GM18517 (cell line): Measurements from ENCODE around the gene MYL10.
"Not testable (repeated sequence)": the region's sequence is repeated elsewhere in the genome, so short reads cannot be mapped to it uniquely, and the experiment has no call there.

Experiments used
- ATAC-seq: cut with Tn5 transposase; IDR thresholded peaks from one replicate; pipeline ENCODE4 v1.9.1; 2021; ENCODE audit warnings: mild to moderate bottlenecking, moderate library complexity; ENCODE audit not compliant: unreplicated experiment

The MYL10 gene

DNA sequence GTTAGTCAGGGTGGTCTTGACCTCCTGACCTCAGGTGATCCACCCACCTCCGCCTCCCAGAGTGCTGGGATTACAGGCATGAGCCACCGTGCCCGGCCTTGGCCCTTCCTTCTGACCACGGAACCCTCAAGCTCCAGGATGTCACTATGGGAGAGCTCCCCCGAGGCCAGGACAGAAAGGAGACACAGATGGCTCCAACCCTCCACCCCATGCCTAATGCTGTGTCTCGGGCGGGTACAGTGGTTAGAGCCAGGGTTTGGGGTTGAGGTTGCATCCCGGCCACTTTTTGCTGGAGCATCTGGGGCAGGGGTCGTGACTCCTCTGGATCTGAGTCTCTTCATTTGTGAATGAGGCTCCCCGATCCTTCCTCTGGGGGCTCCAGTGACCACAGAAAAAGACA lies 8.1 kb downstream of the MYL10 start:
- no peak for ATAC-seq

DNA sequence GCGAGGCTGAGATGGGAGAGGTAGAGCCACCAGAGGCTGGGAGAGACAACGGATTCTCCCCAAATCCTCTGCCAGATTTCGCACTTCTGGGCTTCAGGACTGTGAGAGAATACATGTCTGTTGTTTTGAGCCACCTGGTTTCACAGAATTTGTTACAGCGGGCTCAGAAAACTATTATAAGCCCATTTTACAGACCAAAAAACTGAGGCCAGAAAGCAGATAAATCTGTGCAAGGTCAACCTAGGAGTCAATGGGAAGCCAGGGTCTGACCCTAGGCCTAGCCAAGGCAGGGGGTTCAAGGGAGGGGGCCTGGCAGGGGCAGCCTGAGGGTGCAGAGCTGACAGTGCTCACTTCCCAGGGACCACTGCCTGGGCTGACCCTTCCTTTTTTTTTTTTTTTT lies 8.7 kb downstream of the MYL10 start:
- no peak for ATAC-seq

DNA sequence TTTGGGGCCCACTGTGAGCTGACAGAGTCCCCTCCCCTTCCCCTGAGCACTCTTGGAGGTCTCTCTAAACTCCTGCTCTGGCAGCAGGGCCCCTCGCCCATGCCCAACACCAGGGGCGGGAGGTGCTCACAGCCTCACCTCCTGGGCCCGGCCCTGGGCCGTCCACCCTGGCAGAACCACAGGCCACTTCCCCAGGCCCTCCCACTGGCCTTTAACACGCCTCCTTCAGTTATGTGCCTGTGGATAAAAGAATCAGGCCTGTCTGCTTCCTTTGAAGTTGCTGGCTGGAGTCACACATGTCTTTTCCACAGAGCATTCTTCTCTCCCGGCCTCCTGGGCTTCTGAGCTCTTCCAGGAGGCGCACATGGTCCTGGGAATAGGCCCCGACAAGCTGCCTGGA lies 10.2 kb downstream of the MYL10 start:
- ATAC-seq: no peak

DNA sequence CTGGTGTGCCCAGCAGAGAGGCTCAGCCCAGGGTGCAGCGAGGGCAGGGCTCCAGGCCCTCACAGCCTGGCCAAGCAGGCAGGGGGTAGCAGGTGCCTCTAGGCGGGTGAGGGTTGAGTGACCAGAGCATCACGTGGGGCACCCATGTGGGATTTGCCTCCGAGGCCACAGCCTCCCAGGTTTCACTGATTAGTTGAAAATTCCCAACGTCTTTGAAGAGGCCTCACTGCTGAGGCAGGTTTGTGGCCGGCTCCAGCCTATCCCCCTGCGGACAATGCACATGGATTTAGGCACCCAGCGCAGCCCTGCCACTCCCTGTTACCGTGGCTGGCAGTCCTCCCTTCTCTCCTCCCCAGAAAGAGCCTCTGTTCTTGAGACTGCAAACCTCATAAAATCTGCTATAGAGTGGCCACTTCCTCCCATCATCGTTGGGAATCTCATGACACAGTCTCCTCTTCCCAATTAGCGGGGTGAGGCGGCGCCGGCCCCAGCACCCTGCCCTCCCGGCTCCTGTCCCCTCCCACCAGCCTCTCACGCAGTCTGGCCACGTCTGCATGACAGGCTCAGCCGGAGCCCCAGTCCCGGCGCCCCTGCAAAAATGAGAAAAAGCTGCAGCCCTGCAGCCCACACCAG lies 10.8 kb downstream of the MYL10 start:
- no peak for ATAC-seq

DNA sequence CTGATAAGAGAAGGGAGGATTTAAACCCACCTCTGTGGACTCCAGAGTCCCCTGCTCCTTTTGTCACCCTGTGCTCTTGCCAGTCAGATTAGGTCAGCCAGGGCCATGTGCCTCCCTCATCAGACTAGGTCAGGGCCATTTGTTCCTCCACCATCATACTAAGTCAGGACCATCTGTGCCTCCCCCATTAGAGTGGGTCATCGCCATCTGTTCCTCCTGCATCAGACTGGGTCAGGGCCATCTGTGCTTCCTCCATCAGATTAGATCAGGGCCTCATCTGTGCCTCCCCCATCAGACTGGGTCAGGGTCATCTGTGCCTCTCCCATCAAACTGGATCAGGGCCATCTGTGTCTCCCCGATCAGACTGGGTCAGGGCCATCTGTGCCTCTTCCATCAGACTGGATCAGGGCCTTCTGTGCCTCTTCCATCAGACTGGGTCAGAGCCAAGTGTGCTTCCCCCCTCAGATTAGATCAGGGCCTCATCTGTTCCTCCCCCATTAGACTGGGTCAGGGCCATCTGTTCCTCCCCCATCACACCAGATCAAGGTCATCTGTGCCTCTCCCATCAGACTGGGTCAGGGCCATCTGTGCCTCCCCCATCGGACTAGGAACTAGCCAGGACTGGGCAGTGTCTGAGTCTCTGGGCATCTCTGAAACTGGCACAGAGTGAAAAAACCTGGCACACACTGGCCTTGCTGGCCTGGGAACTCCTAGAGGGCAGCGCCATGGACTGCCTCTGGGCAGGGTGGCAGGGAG lies 11.5 kb downstream of the MYL10 start:
- ATAC-seq: no peak

DNA sequence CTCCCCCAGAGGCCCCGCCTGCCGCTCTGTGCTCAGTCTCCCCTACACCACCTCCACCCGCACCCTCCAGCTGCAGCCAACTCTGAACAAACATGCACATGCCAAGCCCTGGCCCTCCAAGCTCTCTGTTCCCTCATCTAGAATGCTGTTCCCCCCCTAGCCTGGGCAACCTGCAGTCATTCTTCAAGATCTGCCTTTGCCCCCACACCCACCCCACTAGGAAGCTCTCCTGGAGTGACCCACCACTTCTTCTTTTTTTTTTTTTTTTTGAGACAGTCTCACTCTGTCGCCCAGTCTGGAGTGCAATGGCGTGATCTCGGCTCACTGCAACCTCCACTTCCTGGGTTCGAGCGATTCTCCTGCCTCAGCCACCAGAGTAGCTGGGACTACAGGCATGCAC lies 13.7 kb downstream of the MYL10 start:
- no peak for ATAC-seq

DNA sequence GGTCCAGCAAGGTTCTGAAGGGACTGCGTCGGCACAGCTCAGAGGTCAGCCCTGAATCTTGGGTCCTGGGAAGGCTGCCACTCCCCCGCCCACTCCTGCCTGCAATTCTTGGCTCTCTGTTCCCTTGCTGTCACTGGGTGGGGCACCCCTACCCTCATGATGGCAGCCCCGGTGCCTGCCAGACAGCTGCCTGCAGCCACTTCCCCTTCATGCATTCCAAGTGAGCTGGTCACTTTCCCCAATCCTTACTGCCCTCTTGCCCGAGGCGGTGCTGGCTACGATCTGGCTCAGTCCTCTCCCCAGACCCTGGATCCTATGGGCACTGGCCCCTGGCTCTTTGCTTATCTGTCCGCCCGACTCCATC lies 14.2 kb downstream of the MYL10 start:
- no peak for ATAC-seq

DNA sequence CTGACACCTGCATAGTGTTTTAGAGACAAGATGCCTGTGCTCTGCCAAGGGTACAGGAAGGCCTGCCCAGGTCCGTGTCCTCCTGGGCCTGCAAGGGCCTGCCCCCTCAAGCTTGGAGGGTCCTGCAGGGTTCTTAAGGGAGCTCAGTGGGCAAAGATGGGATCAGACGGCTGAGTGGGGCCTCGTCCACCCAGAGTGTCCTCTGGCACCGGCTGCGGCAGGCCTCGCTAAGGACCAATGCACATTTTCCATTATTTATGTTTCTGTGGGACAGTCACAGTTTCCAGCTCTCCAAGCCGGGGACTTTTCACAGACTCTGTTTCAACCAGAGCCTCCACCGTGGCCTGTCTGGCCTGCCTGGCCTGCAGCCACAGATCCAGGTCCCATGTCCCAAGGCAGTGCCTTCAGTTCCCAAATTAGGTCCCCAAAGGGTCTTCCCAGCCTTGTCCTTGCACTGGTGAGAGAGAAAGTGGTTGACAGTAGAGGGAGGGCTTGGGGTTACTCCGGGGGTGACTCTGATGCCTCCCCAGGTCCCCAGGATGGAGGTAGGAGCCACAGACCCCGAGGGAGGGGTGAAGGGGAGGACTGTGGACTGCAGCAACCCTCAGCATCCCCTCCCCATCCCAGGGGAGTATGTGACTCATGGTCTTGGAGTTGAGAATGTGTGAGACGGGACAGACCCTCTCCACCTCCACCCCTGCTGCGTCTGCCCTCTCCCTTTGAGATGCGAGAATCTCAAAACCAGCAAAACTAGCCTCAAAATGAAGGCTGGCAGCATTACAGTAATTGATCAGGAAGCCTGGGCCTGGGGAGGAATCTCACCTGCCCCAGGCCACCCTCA lies 14.8 kb downstream of the MYL10 start:
- ATAC-seq: no peak

DNA sequence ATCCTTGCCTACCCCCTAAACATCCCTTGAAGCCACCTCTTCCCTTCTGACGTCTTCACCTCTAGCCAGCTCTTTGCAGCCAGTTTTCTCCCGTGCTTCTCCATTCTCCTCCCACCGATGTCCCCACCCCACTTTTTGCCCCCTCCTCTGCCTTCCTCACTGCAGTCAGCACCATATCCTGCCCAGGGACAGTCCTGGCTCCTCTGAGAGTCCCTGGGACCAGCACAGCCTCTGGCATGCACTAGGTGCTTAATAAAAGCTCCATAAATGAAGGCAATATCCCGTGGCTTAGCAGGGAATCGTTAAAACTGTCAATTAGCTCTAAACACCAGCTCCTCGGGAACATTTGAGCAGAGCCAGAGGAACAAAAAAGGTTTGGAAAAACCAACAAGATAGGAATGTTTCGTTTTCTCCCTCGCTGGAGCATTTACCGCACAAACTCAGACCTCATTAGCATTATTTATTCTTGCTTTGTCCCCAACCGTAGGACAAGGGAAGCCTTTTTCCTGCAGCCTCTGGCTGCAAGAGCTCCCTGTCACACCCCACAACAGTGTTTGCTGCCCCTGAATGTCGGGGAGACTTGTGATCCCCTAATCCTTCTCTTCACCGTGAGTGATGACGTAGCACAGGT lies 16.1 kb downstream of the MYL10 start:
- no peak for ATAC-seq

DNA sequence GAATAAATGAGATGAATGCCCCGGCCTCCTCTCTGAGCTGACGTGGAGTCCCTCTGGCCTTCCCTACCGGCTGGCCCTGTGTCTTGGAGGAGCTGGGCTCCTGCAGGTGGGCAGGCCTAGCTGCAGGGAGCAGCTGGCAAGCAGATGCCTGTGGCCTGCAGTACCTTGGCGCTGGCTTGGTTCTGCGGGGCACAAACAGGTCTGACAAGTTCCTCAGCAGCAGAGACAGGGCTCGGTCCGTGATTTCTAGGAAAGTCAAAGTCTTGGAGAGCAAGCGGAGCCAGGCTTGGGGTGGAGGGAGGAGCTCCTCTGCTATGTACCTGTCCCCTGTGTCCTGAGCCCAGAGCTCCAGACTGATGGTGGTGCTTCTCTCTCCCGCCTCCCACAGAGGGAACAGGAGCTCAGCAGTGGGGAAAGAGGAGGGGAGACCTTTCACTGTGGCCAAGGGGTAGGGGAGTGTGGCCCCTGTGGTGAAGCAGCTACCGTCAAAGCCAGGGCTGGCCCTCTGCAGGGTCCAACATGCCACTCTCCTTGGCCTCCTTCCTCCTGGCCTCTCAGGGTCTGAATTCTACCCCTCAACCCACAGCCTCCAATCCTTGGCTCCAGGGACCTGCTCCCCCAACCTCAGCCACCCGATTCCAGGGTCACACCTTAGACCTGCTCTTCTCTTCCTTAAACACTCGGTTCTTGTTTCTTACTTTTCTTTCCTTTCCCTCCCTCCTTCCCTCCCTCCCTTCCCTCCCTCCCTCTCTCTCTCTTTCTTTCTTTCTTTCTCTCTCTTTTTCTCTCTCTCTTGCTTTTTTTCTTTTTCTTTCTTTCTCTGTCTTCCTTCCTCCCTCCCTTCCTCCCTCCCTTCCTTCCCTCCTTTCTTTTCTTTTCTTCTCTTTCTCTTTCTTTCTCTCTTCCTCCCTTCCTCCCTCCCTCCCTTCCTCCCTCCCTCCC lies 20.1 kb downstream of the MYL10 start:
- no peak for ATAC-seq

DNA sequence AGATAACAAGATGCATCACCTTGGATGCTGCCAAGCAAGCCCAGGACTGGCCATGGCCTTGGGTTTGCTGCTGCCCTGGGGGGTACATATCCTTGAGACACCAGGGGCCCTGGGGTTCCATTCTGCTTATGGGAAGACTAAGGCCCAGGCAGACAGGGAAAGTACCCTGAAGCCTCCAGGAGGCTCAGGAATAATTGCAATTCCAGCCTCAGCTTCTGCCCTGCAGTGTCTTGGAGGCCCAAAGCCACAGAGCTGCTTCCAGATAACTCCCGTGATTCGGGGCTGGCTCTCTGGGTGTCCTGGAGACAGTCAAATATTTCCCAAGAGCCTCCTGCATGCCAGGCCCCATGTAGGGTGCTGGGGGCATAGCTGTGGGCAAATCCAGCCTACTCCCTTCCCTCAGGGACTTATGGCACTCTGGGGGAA lies 22.6 kb downstream of the MYL10 start:
- no peak for ATAC-seq

DNA sequence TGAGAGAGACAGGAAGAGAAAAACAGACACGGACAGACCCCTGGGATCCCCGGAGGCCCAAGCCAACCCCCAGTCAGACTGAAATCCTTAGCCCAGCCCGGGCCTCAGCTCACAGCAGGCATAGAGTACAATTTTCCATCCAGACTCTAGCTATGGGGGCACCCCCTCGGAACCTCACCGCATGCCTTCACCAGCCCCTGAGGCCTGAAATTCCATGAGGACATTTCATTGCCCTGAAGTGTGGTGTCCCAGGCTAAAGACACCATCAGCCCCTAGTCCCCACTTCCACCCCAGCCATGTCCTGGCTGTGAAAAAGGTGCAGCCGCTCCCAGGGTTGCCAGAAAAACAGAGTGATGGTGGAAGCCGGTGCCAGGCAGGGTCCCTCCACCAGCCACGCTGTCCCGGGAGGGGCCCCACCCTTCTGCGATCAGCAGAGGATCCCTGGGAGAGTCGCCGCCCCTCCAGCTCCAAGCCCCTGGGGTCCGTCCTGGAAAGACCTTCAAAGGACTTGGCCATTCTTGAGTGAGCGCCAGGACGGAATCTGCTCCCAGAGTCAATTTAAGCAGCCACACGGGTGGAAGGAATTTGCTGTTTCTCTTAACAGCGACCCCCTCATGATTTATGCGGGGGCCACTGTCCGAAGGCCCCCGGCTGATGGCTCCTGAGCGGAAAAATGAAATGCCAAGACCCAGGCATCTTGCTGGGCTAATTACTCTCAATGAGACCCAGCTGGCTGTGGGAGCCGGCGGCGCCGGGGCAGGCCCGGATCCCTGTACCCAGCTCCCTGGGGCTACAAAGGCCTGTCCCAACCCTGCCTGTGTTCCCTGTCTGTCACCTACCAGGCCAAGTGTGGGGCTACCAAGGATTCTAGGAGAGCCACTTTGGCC lies 23.2 kb downstream of the MYL10 start:
- ATAC-seq: no peak

DNA sequence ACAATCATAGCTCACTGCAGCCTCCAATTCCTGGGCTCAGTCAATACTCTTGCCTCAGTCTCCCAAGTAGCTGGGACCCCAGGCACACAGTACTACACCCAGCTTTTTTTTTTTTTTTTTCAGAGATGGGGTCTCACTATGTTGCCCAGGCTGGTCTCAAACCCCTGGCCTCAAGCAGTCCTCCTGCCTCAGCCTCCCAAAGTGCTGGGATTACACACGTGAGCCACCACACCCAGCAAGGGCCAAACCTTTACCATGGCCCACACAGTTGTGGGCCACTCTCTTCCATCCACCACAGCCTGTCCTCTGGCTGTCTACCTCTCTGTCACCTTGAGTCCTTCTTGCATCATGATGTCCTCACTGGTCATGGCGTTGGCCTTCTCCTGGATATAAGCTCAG lies 24.2 kb downstream of the MYL10 start:
- ATAC-seq: not testable (repeated sequence)

DNA sequence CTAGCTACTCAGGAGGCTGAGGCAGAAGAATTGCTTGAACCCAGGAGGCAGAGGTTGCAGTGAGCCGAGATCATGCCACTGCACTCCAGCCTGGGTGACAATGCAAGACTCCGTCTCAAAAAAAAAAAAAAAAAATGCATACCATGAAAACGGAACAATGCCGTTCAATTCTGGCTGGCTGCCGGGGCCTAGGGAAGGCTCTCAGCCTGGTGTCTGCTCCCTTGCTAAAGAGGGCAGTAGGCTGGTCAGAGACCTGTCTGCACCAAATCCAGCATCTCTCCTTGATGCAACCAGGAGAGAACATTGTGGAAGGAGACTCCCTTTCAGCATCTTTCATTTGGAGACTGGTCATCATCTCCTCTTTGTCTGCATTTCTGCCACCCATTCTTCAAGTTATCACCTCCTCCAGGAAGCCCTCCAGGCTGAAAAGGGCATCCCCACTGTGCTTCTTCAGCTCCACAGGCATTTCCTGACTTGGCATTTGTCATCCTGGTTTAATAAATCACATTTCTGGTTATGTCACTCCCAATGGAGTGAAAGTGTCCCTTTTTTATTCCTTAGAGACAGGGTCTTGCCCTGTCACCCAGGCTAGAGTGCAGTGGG lies 24.7 kb downstream of the MYL10 start:
- ATAC-seq: no peak

DNA sequence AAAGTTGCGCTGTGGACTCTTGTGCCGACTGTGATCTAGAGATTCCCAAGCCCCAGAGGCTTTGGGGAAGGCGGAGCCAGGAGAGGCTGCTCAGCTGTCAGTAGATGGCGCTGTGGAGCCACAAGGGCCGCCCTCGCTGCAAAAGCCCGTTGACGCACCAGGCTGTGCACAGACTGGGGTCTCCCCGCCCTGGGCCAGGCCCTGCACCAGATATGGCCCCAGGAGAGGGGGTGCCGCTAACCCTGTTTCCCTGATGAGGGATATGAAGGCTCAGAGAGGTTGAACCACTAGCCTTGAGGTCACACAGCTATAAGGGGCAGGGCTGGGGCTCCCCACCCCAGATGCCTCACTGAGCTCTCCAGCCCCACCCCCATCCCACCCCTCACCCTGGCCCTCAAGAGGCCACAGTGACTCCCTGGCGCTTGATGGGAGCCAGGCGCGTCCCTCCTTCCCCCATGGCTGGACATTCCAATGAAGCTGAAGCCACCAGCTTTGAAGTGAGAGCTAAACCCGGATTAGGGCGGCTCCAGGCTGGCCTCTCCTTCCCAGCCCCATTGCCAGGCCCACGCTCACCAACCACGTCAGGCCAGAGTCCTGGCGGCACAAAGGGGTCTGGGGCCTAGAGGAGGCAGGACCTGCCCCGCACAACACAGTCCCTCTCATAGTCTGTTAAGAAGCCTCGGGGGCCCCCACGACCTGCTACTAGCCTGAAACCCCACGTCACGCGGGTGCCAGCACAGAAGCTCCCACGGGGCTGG lies 26.4 kb downstream of the MYL10 start:
- no peak for ATAC-seq

DNA sequence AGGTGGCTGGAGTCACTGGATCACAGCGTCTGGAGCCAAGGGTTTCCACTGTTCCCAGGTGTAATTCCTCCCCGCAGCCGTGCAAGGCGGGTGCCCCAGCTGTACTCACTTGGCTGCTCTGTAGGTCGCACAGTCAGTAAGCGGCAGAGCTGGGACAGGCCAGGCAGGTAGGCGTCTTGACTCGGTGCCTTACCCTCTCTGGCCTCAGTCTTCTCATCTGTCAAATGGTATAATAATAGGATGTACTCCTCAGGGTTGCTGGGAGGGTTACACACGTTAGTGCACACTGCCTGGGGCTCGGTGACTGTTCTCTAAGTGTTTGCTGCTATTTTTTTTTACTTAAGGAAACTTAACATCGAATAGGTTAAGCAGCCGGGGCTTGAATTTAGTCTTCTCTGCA lies 27.0 kb downstream of the MYL10 start:
- no peak for ATAC-seq

DNA sequence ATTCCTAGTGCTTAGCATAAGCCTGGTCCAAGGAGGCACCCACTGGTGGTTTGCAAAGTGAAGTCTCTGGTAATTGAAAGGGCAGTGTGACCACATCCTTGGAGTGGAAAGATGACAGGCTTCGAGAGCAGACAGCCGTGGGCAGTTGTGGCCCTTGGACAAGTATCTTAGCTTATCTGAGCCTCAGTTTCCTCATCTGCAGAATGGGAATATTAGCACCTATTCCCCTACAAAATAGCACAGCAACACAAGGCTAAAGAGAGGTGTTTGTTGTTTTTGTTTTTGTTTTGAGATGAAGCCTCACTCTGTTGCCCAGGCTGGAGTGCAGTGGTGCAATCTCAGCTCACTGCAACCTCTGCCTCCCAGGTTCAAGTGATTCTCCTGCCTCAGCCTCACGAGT lies 29.3 kb downstream of the MYL10 start:
- no peak for ATAC-seq
